CD4-positive, CD25-positive, alpha-beta regulatory T cell (primary cell): ENCODE data around the gene KCNQ1. TPM values are rescaled to one million over a fixed set of nuclear protein-coding genes. Genes with fewer than 3 reads are reported as not detected.

Experiments used
- ATAC-seq, 2 donors: fragments of 150-1000 bp; cut with Tn5 transposase; one replicate each; pipeline ENCODE4 v1.10.0; 2021; ENCODE audit warnings: low read depth in 2 of 2, moderate number of reproducible peaks in 2 of 2, moderate library complexity in 1 of 2
- DNase-seq, 3 donors: peaks; one replicate each; pipeline versions ENCODE4 v3.0.0 to v3.0.0-alpha.2; 2012 to 2022; ENCODE audit warnings: mixed read lengths in 1 of 3
- H3K27ac ChIP-seq: one replicate; pipeline ENCODE4 v1.7.0; 2013; ENCODE audit warnings: mild to moderate bottlenecking, low read length; ENCODE audit not compliant: insufficient read depth, poor library complexity, severe bottlenecking
- H3K27me3 ChIP-seq: one replicate; pipeline ENCODE4 v1.7.0; 2013; ENCODE audit warnings: low read length; ENCODE audit not compliant: control insufficient read depth, insufficient read depth
- H3K36me3 ChIP-seq: one replicate; pipeline ENCODE4 v1.7.0; 2013; ENCODE audit warnings: mild to moderate bottlenecking, low read length, moderate library complexity; ENCODE audit not compliant: control insufficient read depth, insufficient read depth
- H3K4me1 ChIP-seq: 2 replicates; pipeline ENCODE4 v1.7.0; 2013; ENCODE audit warnings: mild to moderate bottlenecking, low read length; ENCODE audit not compliant: insufficient read depth, control insufficient read depth, poor library complexity, severe bottlenecking
- H3K4me3 ChIP-seq: one replicate; pipeline ENCODE4 v1.7.0; 2013; ENCODE audit warnings: low read depth, mild to moderate bottlenecking, low read length, moderate library complexity
- H3K9me3 ChIP-seq, 2 experiments: 1 replicate in 1 of 2; 2 replicates in 1 of 2; pipeline ENCODE4 v1.7.0; 2013; ENCODE audit warnings: low read length in 2 of 2, mild to moderate bottlenecking in 1 of 2, moderate library complexity in 1 of 2; ENCODE audit not compliant: control insufficient read depth in 2 of 2
- H3K27ac Mint-ChIP-seq, 3 donors: one replicate each; pipeline ENCODE4 v1.8.0; 2020 to 2022; ENCODE audit warnings: mild to moderate bottlenecking in 3 of 3, mixed read lengths in 3 of 3, moderate library complexity in 2 of 3
- H3K27me3 Mint-ChIP-seq: one replicate; pipeline ENCODE4 v1.8.0; 2022; ENCODE audit warnings: mild to moderate bottlenecking, mixed read lengths
- H3K36me3 Mint-ChIP-seq: one replicate; pipeline ENCODE4 v1.8.0; 2020; ENCODE audit warnings: mixed read lengths
- H3K4me1 Mint-ChIP-seq, 4 donors: one replicate each; pipeline ENCODE4 v1.8.0; 2020 to 2022; ENCODE audit warnings: mixed read lengths in 4 of 4, mild to moderate bottlenecking in 1 of 4
- H3K4me3 Mint-ChIP-seq, 4 donors: one replicate each; pipeline ENCODE4 v1.8.0; 2020 to 2022; ENCODE audit warnings: mild to moderate bottlenecking in 4 of 4, mixed read lengths in 4 of 4, moderate library complexity in 3 of 4
- H3K9me3 Mint-ChIP-seq, 7 donors: one replicate each; pipeline ENCODE4 v1.8.0; 2020 to 2022; ENCODE audit warnings: mixed read lengths in 7 of 7, mild to moderate bottlenecking in 3 of 7, moderate library complexity in 2 of 7
- polyA plus RNA-seq, 4 donors: library from polyadenylated mRNA; unstranded; fragments of 300-500 nt; fragmentation: Illumina TruSeq; gene quantifications; one replicate each; pipeline ENCODE4 v1.2.3, GENCODE V29; 2021
- total RNA-seq: library from RNA; stranded (reverse); gene quantifications from one replicate; pipeline ENCODE4 v1.2.3, GENCODE V29; 2022

The KCNQ1 gene
- total and polyA plus RNA-seq, 5 donors from 2014 or later = 5.5 to 13.4 (median 6.8) TPM

GRCh38 chr11:2655834-2656622 is 211.2 kb downstream of the KCNQ1 start:
- Histone ChIP-seq H3K9me3 (peaks cover 6 to 12% of the 10 kb centered on the region in 2 experiments), H3K27me3 (no peaks in the 10 kb centered on the region), H3K4me3 (no peak overlapping the region), H3K4me1 (no peaks in the 10 kb centered on the region), H3K27ac (no peak overlapping the region), H3K36me3 (peaks cover 2% of the 10 kb centered on the region)
- no peak for ATAC-seq
- Mint-ChIP-seq H3K27me3 (no peaks in the 10 kb centered on the region), H3K27ac (peak overlapping the region in 1 of 3 donors; percentile 5), H3K4me1 (peaks cover 0 to 5% (median 2%) of the 10 kb centered on the region in 4 donors), H3K36me3 (peaks cover 29% of the 10 kb centered on the region), H3K9me3 (peaks cover 0 to 4% (median 3%) of the 10 kb centered on the region in 7 donors), H3K4me3 (no peak overlapping the region)
- no peak for DNase-seq

DNA sequence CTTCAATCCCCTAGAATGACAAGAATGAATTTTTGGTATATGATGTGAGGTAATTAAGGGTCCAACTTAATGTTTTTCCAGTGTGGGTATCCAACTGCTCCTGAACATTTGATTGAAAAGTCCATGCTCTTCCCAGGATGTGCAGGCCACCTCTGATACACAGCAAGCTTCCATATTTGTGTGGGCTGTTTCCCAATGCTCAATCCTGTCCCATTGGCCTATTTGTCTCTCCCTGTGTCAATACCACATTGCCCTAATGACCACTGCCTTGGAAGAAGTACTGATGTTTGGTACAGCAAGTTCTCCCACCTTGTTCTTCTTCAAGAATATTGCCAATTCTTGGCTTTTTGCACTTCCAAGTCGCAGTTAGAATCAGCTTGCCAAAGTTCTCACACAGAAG is 212.1 kb downstream of the KCNQ1 start:
- H3K4me1 Mint-ChIP-seq = peaks cover 0 to 5% (median 2%) of the 10 kb centered on the region in 4 donors
- Histone ChIP-seq H3K36me3 (peaks cover 2% of the 10 kb centered on the region), H3K27me3 (no peaks in the 10 kb centered on the region), H3K4me3 (no peak overlapping the region), H3K9me3 (peaks cover 6 to 7% of the 10 kb centered on the region in 2 experiments), H3K27ac (no peak overlapping the region), H3K4me1 (no peaks in the 10 kb centered on the region)
- peaks cover 31% of the 10 kb centered on the region for H3K36me3 Mint-ChIP-seq
- no peak for ATAC-seq
- no peak overlapping the region for H3K27ac Mint-ChIP-seq
- no peak overlapping the region for H3K4me3 Mint-ChIP-seq
- no peaks in the 10 kb centered on the region for H3K27me3 Mint-ChIP-seq
- DNase-seq = no peak
- H3K9me3 Mint-ChIP-seq = peaks cover 0 to 5% (median 0%) of the 10 kb centered on the region in 7 donors

DNA sequence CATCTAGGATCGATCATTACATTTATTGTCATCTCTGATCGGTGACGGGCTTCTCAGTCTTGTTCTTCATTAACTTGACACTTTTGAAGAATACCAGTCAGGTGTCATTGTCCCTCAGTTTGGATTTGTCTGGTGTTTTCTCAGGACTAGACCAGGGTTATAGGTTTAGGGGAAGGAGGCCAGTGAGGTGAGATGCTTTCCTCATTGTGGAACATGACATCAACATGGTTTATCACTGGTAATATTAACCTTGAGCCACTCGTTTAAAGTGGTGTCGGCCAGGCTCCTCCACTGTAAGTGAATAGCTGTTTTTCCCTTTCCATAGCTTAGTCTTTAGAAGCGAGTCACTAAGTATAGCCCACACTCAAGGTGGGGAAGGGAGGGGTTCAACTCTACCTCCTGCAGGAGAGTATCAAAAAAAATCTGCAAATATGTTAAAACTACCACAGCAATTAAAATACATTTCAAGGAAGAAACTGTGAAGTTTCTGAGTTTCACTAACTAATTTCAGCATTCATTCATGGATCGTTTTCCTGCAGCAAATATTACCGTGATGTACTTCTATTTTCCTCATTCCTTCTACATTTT is 213.0 kb downstream of the KCNQ1 start:
- Mint-ChIP-seq H3K4me1 (peaks cover 0 to 5% (median 2%) of the 10 kb centered on the region in 4 donors), H3K4me3 (no peak overlapping the region), H3K27ac (no peak overlapping the region), H3K27me3 (no peaks in the 10 kb centered on the region), H3K36me3 (peaks cover 34% of the 10 kb centered on the region), H3K9me3 (peaks cover 0 to 5% (median 0%) of the 10 kb centered on the region in 7 donors)
- Histone ChIP-seq H3K27ac (no peak overlapping the region), H3K4me3 (no peak overlapping the region), H3K36me3 (peaks cover 2% of the 10 kb centered on the region), H3K27me3 (no peaks in the 10 kb centered on the region), H3K4me1 (no peaks in the 10 kb centered on the region), H3K9me3 (peaks cover 6 to 7% of the 10 kb centered on the region in 2 experiments)
- ATAC-seq = no peak
- DNase-seq = no peak

- no peak overlapping the region for H3K4me3 Mint-ChIP-seq
- no peak for ATAC-seq
- peaks cover 0 to 5% (median 0%) of the 10 kb centered on the region in 7 donors for H3K9me3 Mint-ChIP-seq
These were observed 215.6 kb downstream of the KCNQ1 start for GRCh38 chr11:2660357-2660939.

GRCh38 chr11:2661173-2662023 is 216.6 kb downstream of the KCNQ1 start:
- no peak overlapping the region for H3K4me3 ChIP-seq
- H3K27me3 Mint-ChIP-seq = no peaks in the 10 kb centered on the region
- peaks cover 0 to 5% (median 0%) of the 10 kb centered on the region in 7 donors for H3K9me3 Mint-ChIP-seq
- H3K36me3 Mint-ChIP-seq = peaks cover 27% of the 10 kb centered on the region
- no peaks in the 10 kb centered on the region for H3K27me3 ChIP-seq
- no peak overlapping the region for H3K27ac ChIP-seq
- DNase-seq (no peak), ATAC-seq (no peak)
- H3K4me3 Mint-ChIP-seq = no peak overlapping the region
- no peak overlapping the region for H3K27ac Mint-ChIP-seq
- peaks cover 6 to 7% of the 10 kb centered on the region in 2 experiments for H3K9me3 ChIP-seq
- no peaks in the 10 kb centered on the region for H3K4me1 ChIP-seq
- peaks cover 0 to 3% (median 0%) of the 10 kb centered on the region in 4 donors for H3K4me1 Mint-ChIP-seq
- H3K36me3 ChIP-seq = peaks cover 2% of the 10 kb centered on the region

More at GRCh38 chr11:2660357-2660939, 215.6 kb downstream of the KCNQ1 start:
- Histone ChIP-seq H3K4me3 (no peak overlapping the region), H3K36me3 (peaks cover 2% of the 10 kb centered on the region), H3K27me3 (no peaks in the 10 kb centered on the region), H3K9me3 (peaks cover 6 to 7% of the 10 kb centered on the region in 2 experiments), H3K27ac (no peak overlapping the region), H3K4me1 (no peaks in the 10 kb centered on the region)
- Mint-ChIP-seq H3K36me3 (peaks cover 32% of the 10 kb centered on the region), H3K4me1 (peaks cover 0 to 5% (median 2%) of the 10 kb centered on the region in 4 donors), H3K27me3 (no peaks in the 10 kb centered on the region), H3K27ac (no peak overlapping the region)
- DNase-seq = no peak

- Histone ChIP-seq H3K27me3 (no peaks in the 10 kb centered on the region), H3K9me3 (peaks cover 6 to 7% of the 10 kb centered on the region in 2 experiments)
- no peak overlapping the region for H3K4me3 Mint-ChIP-seq
These were observed 217.2 kb downstream of the KCNQ1 start for GRCh38 chr11:2662024-2662312.

More at GRCh38 chr11:2662024-2662312, 217.2 kb downstream of the KCNQ1 start:
- Histone ChIP-seq H3K4me3 (no peak overlapping the region), H3K36me3 (peaks cover 2% of the 10 kb centered on the region), H3K27ac (no peak overlapping the region), H3K4me1 (no peaks in the 10 kb centered on the region)
- ATAC-seq (no peak), DNase-seq (no peak)
- Mint-ChIP-seq H3K9me3 (peaks cover 0 to 5% (median 0%) of the 10 kb centered on the region in 7 donors), H3K4me1 (peaks cover 0 to 1% (median 0%) of the 10 kb centered on the region in 4 donors), H3K36me3 (peaks cover 26% of the 10 kb centered on the region), H3K27me3 (no peaks in the 10 kb centered on the region), H3K27ac (no peak overlapping the region)
